C4-2B (cell line): Measurements from ENCODE around the gene EFNA5.

ENCODE experiments used
- ZFX ChIP-seq: fragments of 450-650 bp; IDR thresholded peaks from 2 replicates; pipeline ENCODE4 v1.6.1; 2017
- TF ChIP-seq, protein P1 (sequence below): fragments of 450-650 bp; conservative IDR thresholded peaks from 2 replicates; pipeline ENCODE4 v1.5.1; 2017; ENCODE audit warnings: mild to moderate bottlenecking

DNA sequence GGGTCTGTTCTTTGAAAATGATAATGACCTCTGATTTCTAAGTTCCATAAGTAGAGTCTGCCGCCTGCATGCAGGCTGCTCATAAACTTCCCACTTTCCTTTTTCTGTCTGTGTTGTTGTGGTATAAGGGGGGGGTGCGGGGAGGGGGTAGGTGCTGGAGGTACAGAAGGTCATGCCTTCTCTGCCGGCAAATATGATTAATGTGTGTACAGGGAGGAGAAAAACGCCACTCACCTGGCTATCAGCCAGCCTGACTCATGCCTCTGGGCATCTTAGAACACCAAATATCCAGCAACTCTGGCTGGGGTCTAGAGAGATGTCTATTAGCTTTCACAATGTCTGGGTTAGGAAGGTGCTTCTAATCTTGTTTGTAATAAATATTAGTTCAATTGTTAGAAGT is 128.3 kb downstream of the EFNA5 start:
- TF ChIP-seq, protein P1, sequence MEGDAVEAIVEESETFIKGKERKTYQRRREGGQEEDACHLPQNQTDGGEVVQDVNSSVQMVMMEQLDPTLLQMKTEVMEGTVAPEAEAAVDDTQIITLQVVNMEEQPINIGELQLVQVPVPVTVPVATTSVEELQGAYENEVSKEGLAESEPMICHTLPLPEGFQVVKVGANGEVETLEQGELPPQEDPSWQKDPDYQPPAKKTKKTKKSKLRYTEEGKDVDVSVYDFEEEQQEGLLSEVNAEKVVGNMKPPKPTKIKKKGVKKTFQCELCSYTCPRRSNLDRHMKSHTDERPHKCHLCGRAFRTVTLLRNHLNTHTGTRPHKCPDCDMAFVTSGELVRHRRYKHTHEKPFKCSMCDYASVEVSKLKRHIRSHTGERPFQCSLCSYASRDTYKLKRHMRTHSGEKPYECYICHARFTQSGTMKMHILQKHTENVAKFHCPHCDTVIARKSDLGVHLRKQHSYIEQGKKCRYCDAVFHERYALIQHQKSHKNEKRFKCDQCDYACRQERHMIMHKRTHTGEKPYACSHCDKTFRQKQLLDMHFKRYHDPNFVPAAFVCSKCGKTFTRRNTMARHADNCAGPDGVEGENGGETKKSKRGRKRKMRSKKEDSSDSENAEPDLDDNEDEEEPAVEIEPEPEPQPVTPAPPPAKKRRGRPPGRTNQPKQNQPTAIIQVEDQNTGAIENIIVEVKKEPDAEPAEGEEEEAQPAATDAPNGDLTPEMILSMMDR = no peak
- no peak for TF ChIP-seq ZFX
